SK-N-MC (cell line): ENCODE results near the gene PSMB1.

ENCODE experiments used
- EZH2 ChIP-seq: fragments of 200-600 bp; sonication (generic); IDR thresholded peaks from one replicate; pipeline ENCODE4 v1.6.1; 2017; ENCODE audit warnings: antibody characterized with exemption
- FOXP2 ChIP-seq: optimal IDR thresholded peaks from 2 replicates; pipeline ENCODE3; 2011; ENCODE audit warnings: mild to moderate bottlenecking, moderate library complexity; ENCODE audit not compliant: insufficient read depth; ENCODE audit errors: extremely low read length, control extremely low read depth
- POLR2AphosphoS5 ChIP-seq: IDR thresholded peaks from 2 replicates; pipeline ENCODE4 v1.6.1; 2012; ENCODE audit warnings: mild to moderate bottlenecking, low read depth, low read length, borderline replicate concordance

GRCh38 chr6:170597278-170597677 is 44.2 kb upstream of the PSMB1 start:
- TF ChIP-seq EZH2, result no peak
- TF ChIP-seq POLR2AphosphoS5, result no peak
- TF ChIP-seq FOXP2, result no peak
